HG03039 (cell line): ENCODE measurements around the gene ABCG4.

ENCODE experiments used
- ATAC-seq: cut with Tn5 transposase; IDR thresholded peaks from one replicate; pipeline ENCODE4 v1.9.1; 2021; ENCODE audit warnings: mild to moderate bottlenecking, moderate library complexity; ENCODE audit not compliant: unreplicated experiment

The ABCG4 gene

GRCh38 chr11:119205080-119205479 is 56.2 kb downstream of the ABCG4 start:
- ATAC-seq: no peak

- peak; percentile 67 for ATAC-seq
Observed at GRCh38 chr11:119205574-119206510, 57.0 kb downstream of the ABCG4 start, which contains the start of gene CBL. TSS of gene CBL (plus strand) at chr11:119206339. CDS start at chr11:119206418, 79 bp downstream.

DNA sequence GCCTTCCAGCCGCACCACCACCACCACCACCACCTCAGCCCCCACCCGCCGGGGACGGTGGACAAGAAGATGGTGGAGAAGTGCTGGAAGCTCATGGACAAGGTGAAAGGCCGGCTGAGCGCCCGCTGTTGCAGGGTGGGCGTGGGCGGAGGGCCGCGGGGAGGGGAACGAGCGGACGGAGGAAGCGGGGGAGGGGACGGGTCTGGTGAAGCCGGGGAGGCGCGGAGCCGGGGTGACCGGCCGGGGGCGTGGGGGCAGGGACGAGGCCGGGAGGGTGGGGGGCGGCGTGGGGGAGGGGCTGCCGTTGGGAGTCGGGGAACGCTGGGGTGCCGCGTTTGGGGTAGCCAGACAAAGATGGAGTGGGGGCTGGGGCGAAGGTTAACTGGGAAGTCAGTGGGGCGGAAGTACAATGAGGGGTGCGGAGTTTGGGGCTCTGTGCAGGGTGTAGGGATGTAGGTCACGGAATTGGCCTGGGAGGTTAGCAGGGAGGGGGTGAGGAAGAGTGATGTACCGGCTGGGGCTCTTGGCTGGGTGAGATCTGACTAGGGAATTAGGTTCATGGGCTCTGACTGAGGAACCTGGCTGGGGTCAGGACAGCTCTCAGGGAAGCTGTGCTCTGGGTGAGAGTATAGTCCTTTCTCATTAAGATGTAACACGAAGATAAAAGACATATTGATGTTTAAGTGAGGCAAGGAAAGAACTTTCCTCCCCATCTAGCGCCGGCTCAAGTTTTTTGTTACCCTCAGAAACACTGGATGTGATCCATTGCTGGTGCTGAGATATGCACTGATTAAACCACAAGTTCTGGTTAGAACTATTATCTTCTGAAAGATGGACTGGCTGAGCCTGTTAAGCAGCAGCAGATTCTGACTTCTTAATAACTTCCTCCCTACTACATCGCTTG is 57.9 kb downstream of the ABCG4 start:
- ATAC-seq: peak; percentile 23

- no peak for ATAC-seq
Observed at GRCh38 chr11:119207415-119207960, 58.6 kb downstream of the ABCG4 start.

DNA sequence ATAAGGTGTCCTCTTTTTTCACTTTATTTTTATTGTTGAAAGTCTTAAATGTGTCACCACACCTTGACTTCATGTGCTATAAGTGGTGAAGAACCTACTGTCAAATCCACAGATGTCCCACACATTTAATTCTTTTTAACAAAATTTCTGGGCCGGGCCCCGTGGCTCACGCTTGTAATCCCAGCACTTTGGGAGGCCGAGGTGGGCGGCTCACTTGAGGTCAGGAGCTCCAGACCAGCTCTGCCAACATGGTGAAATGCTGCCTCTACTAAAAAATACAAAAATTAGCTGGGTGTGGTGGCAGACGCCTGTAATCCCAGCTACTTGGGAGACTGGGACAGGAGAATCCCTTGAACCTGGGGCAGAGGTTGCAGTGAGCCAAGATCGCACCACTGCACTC is 60.3 kb downstream of the ABCG4 start:
- ATAC-seq: no peak

DNA sequence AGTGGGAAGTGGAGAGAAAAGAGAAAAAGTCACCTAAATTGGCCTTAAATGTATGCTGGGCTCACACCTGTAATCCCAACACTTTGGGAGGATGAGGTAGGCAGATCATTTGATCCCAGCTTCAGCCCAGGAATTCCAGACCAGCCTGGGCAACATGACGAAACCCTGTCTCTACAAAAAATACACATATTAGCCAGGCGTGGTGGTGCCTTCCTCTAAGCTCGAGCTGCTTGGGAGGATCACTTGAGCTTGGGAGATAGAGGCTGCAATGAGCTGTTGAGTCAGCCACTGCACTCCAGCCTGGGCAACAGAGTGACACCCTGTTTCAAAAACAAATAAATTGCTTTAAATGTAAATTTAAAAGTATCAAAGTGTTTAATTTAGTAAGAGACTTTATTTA is 61.2 kb downstream of the ABCG4 start:
- ATAC-seq: no peak
